ENCODE data around the gene TCAP.

The TCAP gene

GRCh38 chr17:39672522-39673334 is 7.6 kb downstream of the TCAP start:
- no peaks in the 10 kb centered on the region for H3K36me3 ChIP-seq (replicated peaks)
- in situ Hi-C loops (cut with MboI; ENCODE audit: low sequenced_read_pairs): no loop called here
- H3K27me3 ChIP-seq (ENCODE audit: low read depth): no peaks in the 10 kb centered on the region
- DNase-seq (ENCODE audit: low spot score in 2 of 2): no peak
- H3K4me1 ChIP-seq: peaks cover 5% of the 10 kb centered on the region
- H3K9me3 ChIP-seq: no peaks in the 10 kb centered on the region
- no peak overlapping the region for H3K4me3 ChIP-seq

- DNase-seq (ENCODE audit: low spot score in 2 of 2): no peak
- Histone ChIP-seq H3K4me3 (no peak overlapping the region), H3K36me3 (replicated peaks) (no peaks in the 10 kb centered on the region), H3K9me3 (no peaks in the 10 kb centered on the region), H3K4me1 (peaks cover 2% of the 10 kb centered on the region; the same call in 1 of the 2 replicates), H3K27me3 (ENCODE audit: low read depth) (no peaks in the 10 kb centered on the region)
- in situ Hi-C loops (cut with MboI; ENCODE audit: low sequenced_read_pairs): no loop called here
Measured at GRCh38 chr17:39673335-39674081, 8.4 kb downstream of the TCAP start.

- H3K27me3 ChIP-seq (ENCODE audit: low read depth): no peaks in the 10 kb centered on the region
- H3K4me1 ChIP-seq: no peaks in the 10 kb centered on the region
- no peaks in the 10 kb centered on the region for H3K9me3 ChIP-seq
- H3K36me3 ChIP-seq (replicated peaks): no peaks in the 10 kb centered on the region
- DNase-seq (ENCODE audit: low spot score in 2 of 2): no peak
- in situ Hi-C loops (cut with MboI; ENCODE audit: low sequenced_read_pairs): no loop called here
- H3K4me3 ChIP-seq: no peak overlapping the region
Measured at GRCh38 chr17:39674179-39674578, 9.0 kb downstream of the TCAP start.

DNA sequence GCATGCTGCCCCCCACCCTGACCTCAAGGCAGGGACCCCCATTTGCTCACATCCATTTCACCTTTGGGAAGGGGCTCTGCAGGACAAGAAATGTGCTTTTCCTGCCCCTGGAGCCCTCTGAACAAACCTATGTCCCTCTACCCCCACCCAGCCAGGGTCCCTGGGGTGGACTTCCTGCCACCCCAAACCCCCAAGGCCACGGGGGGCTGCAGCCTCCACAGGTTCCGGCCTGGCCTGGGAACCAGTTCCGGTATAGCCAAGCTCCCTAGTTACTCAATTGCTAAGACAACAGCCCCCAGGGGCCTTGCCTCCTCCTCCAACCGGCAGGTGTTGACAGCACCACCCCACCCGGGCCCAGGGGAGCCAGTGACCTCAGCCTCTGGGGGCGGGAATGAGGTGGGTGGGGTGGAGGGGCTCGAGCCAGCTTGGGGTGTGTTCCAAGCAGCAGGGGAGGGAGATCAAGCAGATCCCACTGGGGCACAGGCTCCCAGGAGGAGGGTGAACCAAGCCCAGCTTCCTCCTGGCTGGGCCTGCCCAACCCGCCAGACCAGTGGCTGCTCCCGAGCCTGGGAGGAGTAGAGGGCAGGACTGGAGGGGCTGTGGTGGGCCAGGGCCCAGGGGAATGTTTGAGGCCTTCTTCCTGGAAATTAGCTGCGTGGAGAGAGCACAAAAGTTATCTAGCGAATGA is 9.7 kb downstream of the TCAP start:
- Histone ChIP-seq H3K36me3 (replicated peaks) (no peaks in the 10 kb centered on the region), H3K27me3 (ENCODE audit: low read depth) (no peaks in the 10 kb centered on the region), H3K4me3 (no peak overlapping the region), H3K4me1 (no peaks in the 10 kb centered on the region), H3K9me3 (no peaks in the 10 kb centered on the region)
- in situ Hi-C loops (cut with MboI; ENCODE audit: low sequenced_read_pairs): no loop called here
- no peak for DNase-seq (ENCODE audit: low spot score in 2 of 2)

GRCh38 chr17:39675390-39676082 is 10.4 kb downstream of the TCAP start:
- in situ Hi-C loops (cut with MboI; ENCODE audit: low sequenced_read_pairs): no loop called here
- Histone ChIP-seq H3K36me3 (replicated peaks) (no peaks in the 10 kb centered on the region), H3K4me1 (no peaks in the 10 kb centered on the region), H3K4me3 (no peak overlapping the region), H3K27me3 (ENCODE audit: low read depth) (no peaks in the 10 kb centered on the region), H3K9me3 (no peaks in the 10 kb centered on the region)
- no peak for DNase-seq (ENCODE audit: low spot score in 2 of 2)

DNA sequence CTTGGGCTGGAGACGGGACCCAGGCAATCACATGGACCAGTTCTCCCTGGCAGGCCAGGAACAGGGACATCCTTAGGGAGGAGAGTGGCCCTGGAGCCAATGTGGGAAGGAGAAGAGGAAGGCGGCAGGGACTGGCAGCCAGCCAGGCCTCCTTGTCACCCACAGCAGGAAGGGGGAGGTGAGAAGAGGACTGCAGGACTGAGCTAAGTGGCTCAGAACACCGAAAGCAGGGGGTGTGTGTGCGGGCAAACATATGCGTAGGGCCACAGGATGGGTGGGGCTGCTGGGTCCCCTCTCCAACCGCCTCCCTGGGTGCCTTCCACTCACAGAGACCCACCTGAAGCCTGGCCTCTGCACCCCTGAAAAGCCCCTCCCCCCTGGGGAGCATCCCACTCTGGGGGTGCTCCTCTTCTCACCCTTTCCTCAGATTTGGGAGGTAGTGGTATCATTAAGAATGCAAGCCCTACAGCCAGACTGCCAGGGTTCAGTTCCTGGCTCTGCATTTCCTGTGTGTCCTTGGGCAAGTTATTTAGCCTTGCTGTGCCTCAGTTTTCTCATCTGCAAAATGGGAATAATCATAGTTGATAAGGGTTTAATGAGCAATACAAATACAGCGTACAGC is 11.2 kb downstream of the TCAP start:
- H3K27me3 ChIP-seq (ENCODE audit: low read depth): no peaks in the 10 kb centered on the region
- in situ Hi-C loops (cut with MboI; ENCODE audit: low sequenced_read_pairs): no loop called here
- no peaks in the 10 kb centered on the region for H3K9me3 ChIP-seq
- no peaks in the 10 kb centered on the region for H3K4me1 ChIP-seq
- DNase-seq (ENCODE audit: low spot score in 2 of 2): no peak
- H3K36me3 ChIP-seq (replicated peaks): no peaks in the 10 kb centered on the region
- no peak overlapping the region for H3K4me3 ChIP-seq

- DNase-seq (ENCODE audit: low spot score in 2 of 2): no peak
- Histone ChIP-seq H3K9me3 (no peaks in the 10 kb centered on the region), H3K4me3 (no peak overlapping the region), H3K27me3 (ENCODE audit: low read depth) (no peaks in the 10 kb centered on the region), H3K36me3 (replicated peaks) (no peaks in the 10 kb centered on the region), H3K4me1 (no peaks in the 10 kb centered on the region)
- in situ Hi-C loops (cut with MboI; ENCODE audit: low sequenced_read_pairs): no loop called here
Measured at GRCh38 chr17:39677072-39677471, 11.9 kb downstream of the TCAP start.

DNA sequence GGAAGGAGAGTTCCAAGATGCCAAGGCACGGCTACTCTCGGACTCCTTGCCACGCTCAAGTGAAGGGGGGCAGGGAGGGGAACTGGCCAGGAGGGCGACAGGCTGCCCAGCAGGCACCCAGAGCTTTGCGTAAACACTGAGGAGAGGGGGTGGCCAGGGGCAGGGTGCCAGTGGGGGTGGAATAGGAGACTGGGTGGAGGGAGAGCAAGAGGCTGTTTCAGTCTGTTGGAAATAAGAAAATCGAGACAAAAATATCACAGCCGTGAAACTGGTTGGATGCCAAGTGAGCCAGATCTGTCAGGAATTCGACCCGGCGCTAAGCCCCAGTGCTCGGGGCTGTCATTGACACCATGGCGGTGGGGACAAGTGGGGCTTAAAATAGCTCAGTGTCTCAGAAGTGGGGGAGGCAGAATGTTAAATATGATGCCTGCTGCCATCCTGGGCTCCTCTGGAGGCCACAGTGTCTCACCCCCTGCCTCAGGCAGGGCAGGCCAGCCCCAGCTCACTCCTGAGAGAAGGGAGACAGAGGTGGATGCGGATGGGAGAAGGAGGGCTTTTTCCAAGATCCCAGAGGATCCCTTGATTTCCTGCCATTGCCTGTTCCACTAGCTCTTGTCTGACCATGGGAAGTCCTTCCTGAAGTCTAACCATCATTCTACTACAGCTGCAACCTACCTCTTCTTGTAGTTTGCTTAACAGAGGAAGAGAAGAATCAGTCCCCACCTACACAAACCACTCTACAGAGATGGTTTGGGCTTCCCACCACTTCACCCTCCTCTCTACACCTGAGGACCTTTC is 12.6 kb downstream of the TCAP start:
- Histone ChIP-seq H3K4me1 (no peaks in the 10 kb centered on the region), H3K4me3 (no peak overlapping the region), H3K9me3 (no peaks in the 10 kb centered on the region), H3K36me3 (replicated peaks) (no peaks in the 10 kb centered on the region), H3K27me3 (ENCODE audit: low read depth) (no peaks in the 10 kb centered on the region)
- in situ Hi-C loops (cut with MboI; ENCODE audit: low sequenced_read_pairs): no loop called here
- DNase-seq (ENCODE audit: low spot score in 2 of 2): no peak

GRCh38 chr17:39678340-39679116 is 13.4 kb downstream of the TCAP start:
- no peaks in the 10 kb centered on the region for H3K9me3 ChIP-seq
- H3K36me3 ChIP-seq (replicated peaks): no peaks in the 10 kb centered on the region
- DNase-seq (ENCODE audit: low spot score in 2 of 2): no peak
- in situ Hi-C loops (cut with MboI; ENCODE audit: low sequenced_read_pairs): no loop called here
- no peaks in the 10 kb centered on the region for H3K4me1 ChIP-seq
- H3K4me3 ChIP-seq: no peak overlapping the region
- no peaks in the 10 kb centered on the region for H3K27me3 ChIP-seq (ENCODE audit: low read depth)

DNA sequence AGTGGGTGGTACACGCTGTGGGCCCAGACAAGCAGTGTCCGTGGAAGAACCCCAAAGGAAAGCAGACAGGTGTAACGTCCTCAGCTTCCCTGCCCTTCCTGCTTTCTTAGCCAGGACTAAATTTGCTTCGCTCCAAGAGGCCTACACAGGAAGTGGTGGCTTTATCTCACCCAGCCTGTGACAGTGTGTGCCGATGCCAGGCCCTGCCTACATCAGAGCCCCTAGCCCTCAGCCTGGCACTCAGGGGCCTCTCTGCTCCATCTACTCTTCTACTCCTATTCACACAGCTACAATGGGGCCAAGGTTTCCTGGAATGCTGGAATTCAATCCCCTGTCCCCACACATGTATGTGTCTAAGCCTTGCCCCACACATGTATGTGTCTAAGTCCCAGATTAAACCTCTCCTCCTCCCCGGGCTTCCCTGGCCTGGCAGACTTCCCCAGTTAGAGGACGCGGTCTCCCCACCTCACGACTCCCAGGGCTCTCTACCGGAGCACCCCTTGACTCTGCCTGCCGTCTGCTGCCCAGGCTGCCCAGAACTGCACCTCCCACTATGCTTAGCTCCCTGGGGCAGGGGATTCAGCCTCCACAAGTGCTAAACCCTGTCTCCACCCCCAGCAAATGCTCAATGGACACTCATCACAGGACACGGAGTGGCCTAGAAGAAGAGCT is 14.5 kb downstream of the TCAP start:
- Histone ChIP-seq H3K9me3 (no peaks in the 10 kb centered on the region), H3K4me3 (no peak overlapping the region), H3K36me3 (replicated peaks) (no peaks in the 10 kb centered on the region), H3K27me3 (ENCODE audit: low read depth) (no peaks in the 10 kb centered on the region), H3K4me1 (no peaks in the 10 kb centered on the region)
- in situ Hi-C loops (cut with MboI; ENCODE audit: low sequenced_read_pairs): no loop called here
- DNase-seq (ENCODE audit: low spot score in 2 of 2): no peak

DNA sequence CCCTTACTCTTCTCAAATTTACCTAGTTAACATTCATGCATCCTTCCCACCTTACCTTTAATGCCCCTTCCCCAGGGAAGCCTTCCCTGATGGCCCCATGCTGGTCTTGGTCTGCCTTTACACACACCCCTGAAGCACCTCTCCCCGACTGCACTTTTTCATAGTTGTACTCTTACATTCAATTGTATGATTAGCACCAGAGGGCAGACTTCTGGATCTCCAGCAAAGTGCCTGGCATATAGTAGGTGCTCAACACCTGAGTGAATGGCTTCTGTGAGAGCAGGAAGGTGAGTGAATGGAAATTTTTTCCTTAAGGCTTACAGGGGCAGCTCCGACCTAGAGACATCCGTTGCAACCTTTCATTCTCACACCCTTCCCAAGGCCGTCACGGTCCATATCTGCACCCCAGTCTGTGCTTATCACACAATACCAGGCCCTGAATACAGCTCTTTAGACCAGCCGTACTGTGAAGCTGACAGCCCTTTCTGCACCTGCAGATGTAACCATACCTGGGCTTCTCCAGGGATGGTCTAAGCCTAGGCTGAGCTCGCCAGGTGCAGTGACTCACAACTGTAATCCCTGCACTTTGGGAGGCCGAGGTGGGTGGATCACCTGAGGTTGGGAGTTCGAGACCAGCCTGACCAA is 18.3 kb downstream of the TCAP start:
- Histone ChIP-seq H3K4me1 (peaks cover 6% of the 10 kb centered on the region), H3K4me3 (no peak overlapping the region), H3K9me3 (no peaks in the 10 kb centered on the region), H3K27me3 (ENCODE audit: low read depth) (no peaks in the 10 kb centered on the region), H3K36me3 (replicated peaks) (no peaks in the 10 kb centered on the region)
- no peak for DNase-seq (ENCODE audit: low spot score in 2 of 2)
- in situ Hi-C loops (cut with MboI; ENCODE audit: low sequenced_read_pairs): no loop called here
